IPS-15b (cell line): ENCODE results near the gene FUT3.

Experiments
- H3K27me3 ChIP-seq: one replicate; pipeline ENCODE4 v1.6.1; 2013; ENCODE audit warnings: low read length; ENCODE audit not compliant: control insufficient read depth, insufficient read depth
- H3K36me3 ChIP-seq: one replicate; pipeline ENCODE4 v1.6.1; 2013; ENCODE audit warnings: low read length; ENCODE audit not compliant: control insufficient read depth, insufficient read depth
- H3K4me1 ChIP-seq: one replicate; pipeline ENCODE4 v1.6.1; 2013; ENCODE audit warnings: mild to moderate bottlenecking, low read length; ENCODE audit not compliant: control insufficient read depth, insufficient read depth
- H3K4me3 ChIP-seq: one replicate; pipeline ENCODE4 v1.5.1; 2013; ENCODE audit warnings: low read depth, low read length
- H3K9ac ChIP-seq: one replicate; pipeline ENCODE4 v1.6.1; 2013; ENCODE audit warnings: low read depth, mild to moderate bottlenecking, low read length
- H3K9me3 ChIP-seq: one replicate; pipeline ENCODE4 v1.6.1; 2013; ENCODE audit warnings: mild to moderate bottlenecking, low read length; ENCODE audit not compliant: control insufficient read depth, insufficient read depth

The FUT3 gene

GRCh38 chr19:5851302-5851701 is at the start of gene FUT3:
TSS of gene FUT3 (minus strand) at chr19:5851449.
- Histone ChIP-seq H3K36me3 (no peaks in the 10 kb centered on the region), H3K4me3 (no peak within 1 kb of the TSS), H3K27me3 (no peaks in the 10 kb centered on the region), H3K9me3 (no peaks in the 10 kb centered on the region), H3K4me1 (no peaks in the 10 kb centered on the region), H3K9ac (no peak within 1 kb of the TSS)

GRCh38 chr19:5900976-5901375 is 49.7 kb upstream of the FUT3 start:
- Histone ChIP-seq H3K27me3 (no peaks in the 10 kb centered on the region), H3K9me3 (no peaks in the 10 kb centered on the region), H3K9ac (no peak overlapping the region), H3K36me3 (peaks cover 17% of the 10 kb centered on the region), H3K4me3 (no peak overlapping the region), H3K4me1 (no peaks in the 10 kb centered on the region)

GRCh38 chr19:5899728-5900526 is 48.7 kb upstream of the FUT3 start:
- Histone ChIP-seq H3K9ac (no peak overlapping the region), H3K4me1 (no peaks in the 10 kb centered on the region), H3K9me3 (no peaks in the 10 kb centered on the region), H3K27me3 (no peaks in the 10 kb centered on the region), H3K36me3 (peaks cover 24% of the 10 kb centered on the region), H3K4me3 (no peak overlapping the region)

DNA sequence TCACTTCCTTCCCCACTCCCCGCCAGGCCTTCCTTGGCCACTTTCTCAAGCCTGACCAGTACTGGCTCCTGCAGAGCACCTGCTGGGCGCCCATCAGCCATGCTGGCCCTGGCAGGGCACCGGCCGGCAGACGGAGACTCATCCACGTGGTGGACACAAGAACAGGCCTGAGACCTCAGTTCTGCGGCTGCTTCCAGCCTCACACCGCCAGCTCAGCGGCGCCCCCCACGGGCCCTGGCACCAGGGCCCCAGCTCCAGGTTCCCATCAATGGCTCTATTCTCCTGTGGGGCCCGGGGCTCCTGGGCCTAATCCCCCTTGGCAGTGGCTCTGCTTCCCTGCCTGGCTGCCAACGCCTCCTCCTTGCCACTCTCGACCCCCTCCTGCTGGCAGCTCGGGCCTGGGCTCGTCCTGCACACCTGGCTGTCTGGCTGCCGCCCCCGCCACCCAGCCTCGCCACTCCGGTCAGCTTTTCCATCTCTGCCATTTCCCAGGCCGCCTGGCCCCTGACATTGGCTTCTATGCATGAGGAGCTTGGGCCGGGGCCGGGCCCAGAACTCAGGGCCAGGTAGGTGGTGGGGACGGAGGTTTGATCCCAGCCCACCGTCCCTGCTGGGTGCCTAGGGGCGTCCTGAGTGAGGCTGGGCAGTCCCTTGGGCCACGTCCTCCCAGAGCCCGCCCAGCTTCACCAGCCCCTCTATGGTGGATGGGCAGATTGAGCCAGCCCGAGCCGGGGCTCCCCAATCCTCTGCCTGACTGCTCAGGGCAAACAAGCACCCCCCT is 46.1 kb upstream of the FUT3 start:
- Histone ChIP-seq H3K4me1 (peaks cover under 1% of the 10 kb centered on the region), H3K9ac (no peak overlapping the region), H3K27me3 (no peaks in the 10 kb centered on the region), H3K4me3 (no peak overlapping the region), H3K36me3 (peaks cover 24% of the 10 kb centered on the region), H3K9me3 (no peaks in the 10 kb centered on the region)

- Histone ChIP-seq H3K36me3 (peaks cover 24% of the 10 kb centered on the region), H3K9ac (no peak overlapping the region), H3K4me1 (peaks cover 5% of the 10 kb centered on the region), H3K9me3 (no peaks in the 10 kb centered on the region), H3K4me3 (no peak overlapping the region), H3K27me3 (no peaks in the 10 kb centered on the region)
Observed at GRCh38 chr19:5896365-5897076, 45.3 kb upstream of the FUT3 start.

- peaks cover 5% of the 10 kb centered on the region for H3K4me1 ChIP-seq
- no peaks in the 10 kb centered on the region for H3K9me3 ChIP-seq
- no peak overlapping the region for H3K4me3 ChIP-seq
- H3K9ac ChIP-seq = no peak overlapping the region
- peaks cover 20% of the 10 kb centered on the region for H3K36me3 ChIP-seq
- H3K27me3 ChIP-seq = no peaks in the 10 kb centered on the region
Observed at GRCh38 chr19:5895890-5896289, 44.6 kb upstream of the FUT3 start.

- Histone ChIP-seq H3K4me3 (no peak overlapping the region), H3K36me3 (peaks cover 19% of the 10 kb centered on the region), H3K9me3 (no peaks in the 10 kb centered on the region), H3K27me3 (no peaks in the 10 kb centered on the region), H3K9ac (no peak overlapping the region), H3K4me1 (peaks cover 5% of the 10 kb centered on the region)
Observed at GRCh38 chr19:5895409-5895808, 44.2 kb upstream of the FUT3 start.

DNA sequence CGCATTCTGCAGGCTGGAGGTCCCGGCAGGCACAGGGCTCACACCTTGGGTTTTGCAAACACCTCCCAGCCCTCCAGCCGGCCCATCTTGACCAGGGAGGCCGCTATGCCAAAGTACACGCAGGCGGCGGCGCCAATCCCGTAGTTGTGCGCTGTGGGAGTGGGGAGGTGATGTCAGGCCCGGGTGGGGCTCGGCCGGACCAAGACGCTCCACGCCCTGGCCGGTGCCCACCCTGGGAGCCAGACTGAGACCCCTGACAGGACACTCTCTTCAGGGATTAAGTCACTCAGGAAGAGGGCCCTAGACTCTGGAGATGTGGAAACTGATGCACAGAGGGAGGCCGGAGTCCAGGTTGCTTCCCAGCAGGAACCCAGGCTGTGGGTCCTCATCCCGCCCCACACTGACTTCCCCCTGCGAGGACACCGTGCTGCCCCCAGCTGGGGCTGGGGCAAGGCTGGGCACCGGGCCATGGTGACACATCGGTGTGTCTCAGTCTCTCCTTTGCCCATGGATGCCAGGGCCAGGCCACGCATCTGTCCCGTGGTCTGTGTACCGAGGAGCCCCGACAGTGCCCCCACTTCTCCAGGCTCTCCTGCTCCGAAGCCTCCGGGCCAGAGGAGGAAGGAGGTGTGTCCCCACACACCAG is 43.6 kb upstream of the FUT3 start:
- Histone ChIP-seq H3K9me3 (no peaks in the 10 kb centered on the region), H3K36me3 (peaks cover 16% of the 10 kb centered on the region), H3K9ac (no peak overlapping the region), H3K27me3 (no peaks in the 10 kb centered on the region), H3K4me3 (no peak overlapping the region), H3K4me1 (peaks cover 5% of the 10 kb centered on the region)

DNA sequence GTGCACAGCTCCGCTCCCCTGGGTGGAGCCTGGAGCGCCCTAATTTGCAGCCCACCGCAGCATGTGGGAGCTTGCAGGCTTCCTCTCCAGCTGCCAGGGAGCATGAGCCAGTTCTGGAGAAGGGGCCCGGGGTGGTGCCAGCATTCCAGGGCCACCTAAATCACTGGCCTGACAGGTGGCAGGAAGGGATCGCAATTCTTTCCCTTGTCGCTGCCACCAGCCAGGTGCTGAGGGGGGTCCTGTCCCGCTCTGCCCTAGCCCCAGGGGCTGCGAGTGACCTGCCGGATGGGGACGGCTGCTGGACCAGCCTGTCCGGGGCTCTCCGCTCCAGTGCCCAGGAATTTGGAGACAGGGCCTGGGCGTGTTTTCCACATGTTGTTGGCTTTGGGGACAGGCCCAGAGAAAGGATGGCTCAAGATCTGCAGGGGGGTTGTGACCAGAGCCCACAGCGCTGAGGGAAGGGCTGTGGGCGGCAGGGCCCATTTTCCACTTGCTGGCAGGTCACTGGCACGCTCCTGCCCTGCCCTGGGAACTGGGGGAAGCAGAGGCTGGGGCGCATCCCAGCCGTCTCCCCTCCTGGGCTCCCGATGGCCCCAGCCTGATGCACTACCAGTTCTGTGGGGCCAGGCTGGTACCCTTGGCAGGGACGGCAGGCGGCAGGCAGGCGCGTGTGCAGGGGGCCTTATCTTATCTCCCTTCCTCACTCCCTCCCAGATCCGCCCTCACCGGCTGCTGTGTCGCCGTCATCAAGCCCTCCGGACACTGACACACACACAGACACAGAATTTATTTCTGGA is 42.9 kb upstream of the FUT3 start:
- H3K4me1 ChIP-seq = peaks cover 5% of the 10 kb centered on the region
- H3K36me3 ChIP-seq = peaks cover 16% of the 10 kb centered on the region
- no peaks in the 10 kb centered on the region for H3K9me3 ChIP-seq
- no peaks in the 10 kb centered on the region for H3K27me3 ChIP-seq
- no peak overlapping the region for H3K9ac ChIP-seq
- no peak overlapping the region for H3K4me3 ChIP-seq

DNA sequence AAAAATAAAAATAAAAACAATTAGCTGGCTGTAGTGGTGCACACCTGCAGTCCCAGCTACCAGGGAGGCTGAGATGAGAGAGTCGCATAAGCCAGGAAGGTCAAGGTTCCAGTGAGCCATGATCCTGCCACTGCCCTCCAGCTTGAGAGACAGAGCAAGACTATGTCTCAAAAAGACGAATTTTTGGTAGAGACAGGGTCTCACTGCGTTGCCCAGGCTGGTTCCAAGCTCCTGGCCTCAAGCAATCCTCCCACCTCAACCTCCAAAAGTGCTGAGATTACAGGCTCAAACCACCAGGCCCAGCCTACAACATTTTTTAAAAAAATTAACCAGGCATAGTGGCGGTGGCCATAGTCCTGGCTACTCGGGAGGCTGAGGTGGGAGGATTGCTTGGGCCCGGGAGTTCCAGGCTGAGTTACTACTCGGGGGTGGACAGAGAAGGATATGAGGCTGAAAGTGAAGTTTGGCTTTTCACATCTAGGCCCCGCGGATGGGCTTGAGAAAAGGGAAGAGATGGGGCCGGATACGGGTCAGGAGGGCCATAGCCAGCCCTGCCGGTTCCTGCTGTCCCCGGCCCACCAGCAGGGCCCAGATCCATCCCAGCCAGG is 42.2 kb upstream of the FUT3 start:
- Histone ChIP-seq H3K9me3 (no peaks in the 10 kb centered on the region), H3K36me3 (peaks cover 16% of the 10 kb centered on the region), H3K4me1 (peaks cover 5% of the 10 kb centered on the region)

More for the DNA sequence above, 42.2 kb upstream of the FUT3 start:
- no peak overlapping the region for H3K9ac ChIP-seq
- no peak overlapping the region for H3K4me3 ChIP-seq
- no peaks in the 10 kb centered on the region for H3K27me3 ChIP-seq
